CD1c-positive myeloid dendritic cell (primary cell): Measurements from ENCODE around the gene DIAPH2.

Experiments
- DNase-seq: peaks from one replicate; pipeline ENCODE4 v3.0.0-alpha.2; 2016; ENCODE audit errors: extremely low spot score

The DIAPH2 gene

GRCh38 chrX:97057349-97057909 lies 372.8 kb downstream of the DIAPH2 start:
- DNase-seq, result no peak

GRCh38 chrX:97060020-97060419 lies 375.4 kb downstream of the DIAPH2 start:
- DNase-seq, result no peak

- no peak for DNase-seq
These were observed 380.4 kb downstream of the DIAPH2 start for GRCh38 chrX:97065066-97065465.

- DNase-seq, result no peak
These were observed 381.3 kb downstream of the DIAPH2 start for GRCh38 chrX:97065973-97066372.

- DNase-seq, result no peak
These were observed 381.7 kb downstream of the DIAPH2 start for GRCh38 chrX:97066381-97066780.

GRCh38 chrX:97070346-97070745 lies 385.7 kb downstream of the DIAPH2 start:
- no peak for DNase-seq

GRCh38 chrX:97074400-97074799 lies 389.8 kb downstream of the DIAPH2 start:
- DNase-seq, result no peak

GRCh38 chrX:97089116-97089515 lies 404.5 kb downstream of the DIAPH2 start:
- DNase-seq, result no peak

- DNase-seq, result no peak
These were observed 411.7 kb downstream of the DIAPH2 start for GRCh38 chrX:97096385-97096784.

GRCh38 chrX:97102938-97103337 lies 418.3 kb downstream of the DIAPH2 start:
- no peak for DNase-seq

- no peak for DNase-seq
These were observed 425.1 kb downstream of the DIAPH2 start for GRCh38 chrX:97109730-97110129.

- no peak for DNase-seq
These were observed 432.9 kb downstream of the DIAPH2 start for GRCh38 chrX:97117572-97117971.

GRCh38 chrX:97119474-97120109 lies 434.9 kb downstream of the DIAPH2 start:
- DNase-seq, result no peak

GRCh38 chrX:97123001-97123400 lies 438.4 kb downstream of the DIAPH2 start:
- DNase-seq, result no peak

- DNase-seq, result no peak
These were observed 441.4 kb downstream of the DIAPH2 start for GRCh38 chrX:97126020-97126419.

- DNase-seq, result no peak
These were observed 448.2 kb downstream of the DIAPH2 start for GRCh38 chrX:97132664-97133415.

- DNase-seq, result no peak
These were observed 461.3 kb downstream of the DIAPH2 start for GRCh38 chrX:97145934-97146333.

GRCh38 chrX:97155816-97156215 lies 471.2 kb downstream of the DIAPH2 start:
- DNase-seq, result no peak

GRCh38 chrX:97158269-97158668 lies 473.6 kb downstream of the DIAPH2 start:
- no peak for DNase-seq

GRCh38 chrX:97159916-97160800 lies 475.5 kb downstream of the DIAPH2 start:
- no peak for DNase-seq

- DNase-seq, result no peak
These were observed 482.7 kb downstream of the DIAPH2 start for GRCh38 chrX:97167333-97167732.

- DNase-seq, result no peak
These were observed 484.0 kb downstream of the DIAPH2 start for GRCh38 chrX:97168646-97169045.
